GM18870 (cell line): ENCODE results near the gene FASTKD3.

Source experiments
- ATAC-seq: cut with Tn5 transposase; IDR thresholded peaks from one replicate; pipeline ENCODE4 v1.9.1; 2021; ENCODE audit warnings: moderate library complexity; ENCODE audit not compliant: unreplicated experiment

The FASTKD3 gene

GRCh38 chr5:7850395-7851239 lies 18.2 kb downstream of the FASTKD3 start, which contains the start of gene CFAP90:
Gene CFAP90 (minus strand): TSS chr5:7851133. CDS start chr5:7851021, 112 bp downstream.
- ATAC-seq, result no peak

- no peak for ATAC-seq
Measured at GRCh38 chr5:7849681-7850394, 19.0 kb downstream of the FASTKD3 start.

- ATAC-seq, result no peak
Measured at GRCh38 chr5:7848296-7848695, 20.5 kb downstream of the FASTKD3 start.

- ATAC-seq, result no peak
Measured at GRCh38 chr5:7846327-7846726, 22.5 kb downstream of the FASTKD3 start.

GRCh38 chr5:7845557-7845956 lies 23.3 kb downstream of the FASTKD3 start:
- ATAC-seq, result no peak

- no peak for ATAC-seq
Measured at GRCh38 chr5:7844901-7845300, 23.9 kb downstream of the FASTKD3 start.

- ATAC-seq, result no peak
Measured at GRCh38 chr5:7842531-7842930, 26.3 kb downstream of the FASTKD3 start.

GRCh38 chr5:7837403-7837802 lies 31.4 kb downstream of the FASTKD3 start:
- no peak for ATAC-seq

- no peak for ATAC-seq
Measured at GRCh38 chr5:7834982-7835381, 33.8 kb downstream of the FASTKD3 start.

- no peak for ATAC-seq
Measured at GRCh38 chr5:7828269-7828668, 40.6 kb downstream of the FASTKD3 start.

- ATAC-seq, result no peak
Measured at GRCh38 chr5:7827610-7828009, 41.2 kb downstream of the FASTKD3 start.

- no peak for ATAC-seq
Measured at GRCh38 chr5:7825630-7826029, 43.2 kb downstream of the FASTKD3 start.

- ATAC-seq, result no peak
Measured at GRCh38 chr5:7824995-7825394, 43.8 kb downstream of the FASTKD3 start.

- ATAC-seq, result no peak
Measured at GRCh38 chr5:7823594-7823993, 45.2 kb downstream of the FASTKD3 start.

- ATAC-seq, result no peak
Measured at GRCh38 chr5:7822449-7822848, 46.4 kb downstream of the FASTKD3 start.

- no peak for ATAC-seq
Measured at GRCh38 chr5:7816535-7816901, 52.3 kb downstream of the FASTKD3 start.

- peak; percentile 77 for ATAC-seq
Measured at GRCh38 chr5:7815892-7816534, 52.8 kb downstream of the FASTKD3 start.

- ATAC-seq, result no peak
Measured at GRCh38 chr5:7814816-7815215, 54.0 kb downstream of the FASTKD3 start.

- no peak for ATAC-seq
Measured at GRCh38 chr5:7813576-7813975, 55.3 kb downstream of the FASTKD3 start.

GRCh38 chr5:7813007-7813406 lies 55.8 kb downstream of the FASTKD3 start:
- ATAC-seq, result no peak

GRCh38 chr5:7811715-7812114 lies 57.1 kb downstream of the FASTKD3 start:
- ATAC-seq, result no peak
